Calu3 (cell line): ENCODE measurements around the gene RPS18. TPM values are rescaled to one million over a fixed set of nuclear protein-coding genes. Genes with fewer than 3 reads are reported as not detected.

ENCODE experiments used
- BruUV-seq: library from RNA; stranded (reverse); fragments of 400-500 nt; replicated peaks from 2 replicates; lab custom pipeline; 2021; lab: Mats Ljungman, UMichigan
- CTCF ChIA-PET: fragments of 300-600 bp; sonication (Branson Sonifier 250); formaldehyde crosslinking; loops from one replicate; lab custom pipeline; 2022; ENCODE audit warnings: antibody characterized with exemption; lab: Charles Lee
- DNase-seq: peaks from one replicate; pipeline ENCODE4 v3.0.0; 2022
- H3K27ac Mint-ChIP-seq: one replicate; pipeline ENCODE4 v1.8.0; 2022; ENCODE audit warnings: mixed read lengths; ENCODE audit not compliant: unreplicated experiment
- H3K27me3 Mint-ChIP-seq: one replicate; pipeline ENCODE4 v1.8.0; 2022; ENCODE audit warnings: mixed read lengths; ENCODE audit not compliant: unreplicated experiment
- H3K36me3 Mint-ChIP-seq: one replicate; pipeline ENCODE4 v1.8.0; 2022; ENCODE audit warnings: mild to moderate bottlenecking, moderate library complexity, mixed read lengths; ENCODE audit not compliant: insufficient read depth, unreplicated experiment
- H3K4me1 Mint-ChIP-seq: one replicate; pipeline ENCODE4 v1.8.0; 2022; ENCODE audit warnings: mild to moderate bottlenecking, low read depth, mixed read lengths; ENCODE audit not compliant: unreplicated experiment
- H3K4me3 Mint-ChIP-seq: one replicate; pipeline ENCODE4 v1.8.0; 2022; ENCODE audit warnings: mild to moderate bottlenecking, low read depth, moderate library complexity, mixed read lengths; ENCODE audit not compliant: unreplicated experiment
- H3K9me3 Mint-ChIP-seq: one replicate; pipeline ENCODE4 v1.8.0; 2022; ENCODE audit warnings: low read depth, mixed read lengths; ENCODE audit not compliant: unreplicated experiment
- CTCF ChIP-seq: fragments of 200-600 bp; IDR thresholded peaks from one replicate; pipeline ENCODE4 v1.8.0; 2022; ENCODE audit warnings: antibody characterized with exemption; ENCODE audit not compliant: unreplicated experiment
- intact Hi-C: fragments of 100-400 bp; cut with micrococcal nuclease; formaldehyde crosslinking; loops from one replicate; pipeline ENCODE4 v1.10.0; 2022; ENCODE audit not compliant: unreplicated experiment
- total RNA-seq: library from RNA; stranded (reverse); gene quantifications from 2 replicates; pipeline ENCODE4 v1.2.3, GENCODE V29; 2022

The RPS18 gene
- total RNA-seq, 1 experiment from 2014 or later = 2,688 TPM

- CTCF ChIA-PET = no interaction called here
- no peaks in the 10 kb centered on the region for H3K9me3 Mint-ChIP-seq
Measured at GRCh38 chr6:33304216-33304615, 32.3 kb downstream of the RPS18 start.

GRCh38 chr6:33305052-33305451 lies 33.2 kb downstream of the RPS18 start:
- no TSS peak for BruUV-seq
- DNase-seq = no peak
- no peak overlapping the region for H3K4me3 Mint-ChIP-seq
- H3K27me3 Mint-ChIP-seq = no peaks in the 10 kb centered on the region
- H3K27ac Mint-ChIP-seq = no peak overlapping the region
- CTCF ChIA-PET = no interaction called here
- peaks cover 9% of the 10 kb centered on the region for H3K4me1 Mint-ChIP-seq
- intact Hi-C loops = no loop called here
- TF ChIP-seq CTCF = no peak
- peaks cover 79% of the 10 kb centered on the region for H3K36me3 Mint-ChIP-seq
- no peaks in the 10 kb centered on the region for H3K9me3 Mint-ChIP-seq

More at GRCh38 chr6:33304216-33304615, 32.3 kb downstream of the RPS18 start:
- Mint-ChIP-seq H3K27me3 (no peaks in the 10 kb centered on the region), H3K27ac (no peak overlapping the region), H3K4me1 (peaks cover 16% of the 10 kb centered on the region), H3K4me3 (no peak overlapping the region), H3K36me3 (peaks cover 79% of the 10 kb centered on the region)
- no TSS peak for BruUV-seq
- intact Hi-C loops = no loop called here
- DNase-seq = no peak
- TF ChIP-seq CTCF = no peak

GRCh38 chr6:33306356-33306755 lies 34.5 kb downstream of the RPS18 start:
- BruUV-seq = no TSS peak
- no peak overlapping the region for H3K4me3 Mint-ChIP-seq

GRCh38 chr6:33312361-33313104 lies 40.7 kb downstream of the RPS18 start:
- H3K9me3 Mint-ChIP-seq = no peaks in the 10 kb centered on the region

More at GRCh38 chr6:33306356-33306755, 34.5 kb downstream of the RPS18 start:
- CTCF ChIA-PET = interaction anchor here (0.7 kb wide), 1 partner anchor 32 kb away, joined by 5 read pairs; no protein-coding TSS in a partner anchor
- peaks cover 79% of the 10 kb centered on the region for H3K36me3 Mint-ChIP-seq
- intact Hi-C loops = no loop called here
- H3K27ac Mint-ChIP-seq = peak overlapping the region; percentile 48
- DNase-seq = no peak
- H3K4me1 Mint-ChIP-seq = peaks cover 7% of the 10 kb centered on the region
- no peak for TF ChIP-seq CTCF
- no peaks in the 10 kb centered on the region for H3K9me3 Mint-ChIP-seq
- H3K27me3 Mint-ChIP-seq = no peaks in the 10 kb centered on the region

More at GRCh38 chr6:33312361-33313104, 40.7 kb downstream of the RPS18 start:
- Mint-ChIP-seq H3K4me3 (peak overlapping the region; percentile 98), H3K27me3 (no peaks in the 10 kb centered on the region), H3K27ac (peak overlapping the region; percentile 97), H3K4me1 (peaks cover 34% of the 10 kb centered on the region), H3K36me3 (peaks cover 100% of the 10 kb centered on the region)
- no peak for TF ChIP-seq CTCF
- BruUV-seq = no TSS peak
- CTCF ChIA-PET = interaction anchor here (0.8 to 2.2 kb wide), 5 partner anchors 13 to 113 kb away, joined by 3 to 12 read pairs (median 4); partner anchors contain the start of genes B3GALT4 and RGL2
- DNase-seq = peak; percentile 91
- intact Hi-C loops = no loop called here
